Measurements from ENCODE around the gene OR6K6. TPM values are rescaled to one million over a fixed set of nuclear protein-coding genes. Genes with fewer than 3 reads are reported as not detected.

OR6K6 gene, protein sequence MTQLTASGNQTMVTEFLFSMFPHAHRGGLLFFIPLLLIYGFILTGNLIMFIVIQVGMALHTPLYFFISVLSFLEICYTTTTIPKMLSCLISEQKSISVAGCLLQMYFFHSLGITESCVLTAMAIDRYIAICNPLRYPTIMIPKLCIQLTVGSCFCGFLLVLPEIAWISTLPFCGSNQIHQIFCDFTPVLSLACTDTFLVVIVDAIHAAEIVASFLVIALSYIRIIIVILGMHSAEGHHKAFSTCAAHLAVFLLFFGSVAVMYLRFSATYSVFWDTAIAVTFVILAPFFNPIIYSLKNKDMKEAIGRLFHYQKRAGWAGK
- not detected for polyA plus RNA-seq

DNA sequence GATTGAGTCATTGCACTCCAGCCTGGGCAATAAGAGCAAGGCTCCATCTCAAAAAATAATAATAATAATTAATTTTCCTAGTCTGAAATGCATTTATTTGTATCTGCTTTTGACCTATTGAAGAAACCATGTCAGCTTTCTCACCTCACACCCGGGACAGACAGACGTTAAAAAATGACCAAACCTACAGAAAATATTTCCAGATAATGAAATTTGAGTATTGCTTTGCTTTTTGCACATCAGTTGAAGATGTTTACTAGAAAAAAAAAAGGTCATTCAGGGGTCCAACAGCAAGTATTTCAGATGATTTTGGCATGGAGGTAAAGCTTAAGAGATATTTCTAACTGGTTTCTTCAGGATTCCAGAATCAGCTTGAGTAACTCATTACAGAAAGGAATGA is at the start of gene OR6K6:
Gene OR6K6, plus strand, starts transcription at position 301 of the 400 bp plus-strand sequence. CDS start 168 bp downstream, outside the sequence.
- Mint-ChIP-seq H3K27me3 (peaks cover 6% of the 10 kb centered on the region), H3K36me3 (no peaks in the 10 kb centered on the region), H3K27ac (no peak within 1 kb of the TSS), H3K4me3 (no peak within 1 kb of the TSS), H3K4me1 (no peaks in the 10 kb centered on the region), H3K9me3 (peaks cover 2 to 6% (median 4%) of the 10 kb centered on the region in 3 donors)

DNA sequence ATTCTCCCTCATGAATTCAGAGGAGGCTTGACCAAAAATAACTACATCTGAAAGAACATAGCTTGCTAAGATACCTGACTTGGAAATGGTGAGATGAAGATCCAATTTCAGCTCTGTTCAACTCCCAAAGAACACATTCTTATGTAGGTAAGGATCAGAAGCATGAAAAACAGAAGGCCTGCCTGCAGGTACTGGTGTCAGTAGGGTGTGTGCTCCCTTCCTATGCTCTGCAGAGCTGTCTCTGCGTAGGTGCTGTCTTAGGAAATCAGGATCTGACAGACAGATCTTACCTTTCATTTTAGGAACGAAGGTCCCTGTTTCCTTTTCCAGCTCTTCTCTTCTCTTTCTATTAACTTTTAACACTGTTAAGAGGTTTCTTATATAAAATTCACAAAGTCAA is 48.4 kb upstream of the OR6K6 start:
- H3K9me3 Mint-ChIP-seq = peaks cover 0 to 2% (median 0%) of the 10 kb centered on the region in 3 donors
- H3K36me3 Mint-ChIP-seq = no peaks in the 10 kb centered on the region
- no peak overlapping the region for H3K27ac Mint-ChIP-seq
- H3K27me3 Mint-ChIP-seq = peaks cover 1% of the 10 kb centered on the region
- no peaks in the 10 kb centered on the region for H3K4me1 Mint-ChIP-seq
- no peak overlapping the region for H3K4me3 Mint-ChIP-seq

DNA sequence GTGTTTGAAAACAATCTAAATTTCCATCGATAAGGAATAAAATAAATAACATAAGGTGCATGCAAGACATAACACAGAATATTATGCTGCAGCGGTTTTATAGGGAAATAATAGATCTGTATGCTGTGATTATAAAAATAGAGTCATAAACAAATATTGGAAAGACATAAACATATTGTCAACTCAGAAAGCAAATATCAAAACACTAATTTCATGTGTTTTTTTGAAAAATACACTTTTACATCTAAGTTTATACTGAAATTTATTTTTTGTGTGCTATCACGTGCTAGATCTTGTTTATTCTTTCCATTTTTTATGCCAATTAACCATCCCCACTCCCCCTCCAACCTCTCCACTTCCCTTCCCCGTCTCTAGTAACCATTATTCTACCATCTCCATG is 43.4 kb upstream of the OR6K6 start:
- H3K9me3 Mint-ChIP-seq = no peaks in the 10 kb centered on the region
- H3K4me3 Mint-ChIP-seq = no peak overlapping the region
- H3K27ac Mint-ChIP-seq = no peak overlapping the region
- peaks cover 11% of the 10 kb centered on the region for H3K27me3 Mint-ChIP-seq
- H3K4me1 Mint-ChIP-seq = no peaks in the 10 kb centered on the region
- no peaks in the 10 kb centered on the region for H3K36me3 Mint-ChIP-seq

DNA sequence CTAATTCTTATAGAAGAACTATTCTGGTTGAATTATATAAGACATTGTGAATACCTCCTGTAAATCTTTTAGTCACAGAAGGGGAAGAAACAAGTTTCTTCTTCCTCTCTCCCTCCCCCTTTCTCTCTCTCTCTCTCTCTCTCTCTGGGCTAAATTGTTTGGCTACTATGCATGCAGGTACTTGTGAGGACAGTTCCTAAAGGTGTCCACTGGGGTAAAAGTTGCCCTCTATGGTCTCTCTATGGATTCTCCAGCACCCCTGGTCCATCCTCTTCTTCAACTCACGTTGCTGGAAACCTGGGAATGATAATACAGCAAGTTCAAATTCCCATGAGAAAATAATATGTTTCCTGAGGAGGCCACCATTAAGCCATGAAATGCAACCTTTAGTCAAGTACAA is 39.8 kb upstream of the OR6K6 start:
- peaks cover 12% of the 10 kb centered on the region for H3K27me3 Mint-ChIP-seq
- H3K9me3 Mint-ChIP-seq = no peaks in the 10 kb centered on the region
- peaks cover 3% of the 10 kb centered on the region for H3K36me3 Mint-ChIP-seq
- no peaks in the 10 kb centered on the region for H3K4me1 Mint-ChIP-seq
- no peak overlapping the region for H3K4me3 Mint-ChIP-seq
- H3K27ac Mint-ChIP-seq = no peak overlapping the region

DNA sequence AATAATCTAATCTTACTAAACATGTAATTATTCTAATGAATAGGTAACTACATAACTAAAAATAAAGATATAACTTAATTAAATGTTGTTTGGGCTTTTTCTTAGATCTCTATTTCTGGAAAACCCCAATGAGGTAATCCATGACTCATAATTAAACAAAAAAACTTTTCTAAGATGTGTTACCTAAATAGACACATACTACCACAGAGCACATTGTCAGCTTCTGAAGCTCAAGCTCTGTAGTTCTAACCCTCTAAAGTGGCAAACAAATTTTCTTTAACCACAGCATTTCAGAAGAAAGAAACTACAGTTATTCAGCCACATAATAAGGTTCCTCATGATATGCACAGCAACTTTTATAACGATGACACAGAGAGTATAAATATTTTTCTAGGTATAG is 38.2 kb upstream of the OR6K6 start:
- Mint-ChIP-seq H3K36me3 (peaks cover 3% of the 10 kb centered on the region), H3K27ac (no peak overlapping the region), H3K27me3 (peaks cover 12% of the 10 kb centered on the region), H3K4me3 (no peak overlapping the region), H3K4me1 (no peaks in the 10 kb centered on the region), H3K9me3 (no peaks in the 10 kb centered on the region)

DNA sequence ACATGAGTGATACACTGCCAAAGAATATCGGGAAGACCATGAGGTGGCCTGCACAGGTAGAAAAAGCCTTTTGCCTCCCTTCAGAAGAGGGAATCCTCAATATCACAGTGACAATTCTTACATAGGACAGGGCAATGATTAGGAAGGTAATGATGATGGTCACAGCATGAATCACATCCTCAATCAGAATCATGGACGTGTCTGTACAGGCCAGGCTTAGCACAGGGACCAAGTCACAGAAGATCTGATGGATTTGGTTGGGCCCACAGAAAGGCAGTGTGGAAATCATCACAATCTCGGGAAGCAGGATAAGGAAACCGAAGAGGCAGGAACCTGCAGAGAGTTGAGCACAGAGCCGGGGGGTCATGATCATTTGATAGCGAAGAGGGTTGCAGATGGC is 37.2 kb upstream of the OR6K6 start:
- Mint-ChIP-seq H3K9me3 (no peaks in the 10 kb centered on the region), H3K27me3 (peaks cover 14% of the 10 kb centered on the region), H3K27ac (peak overlapping the region in 1 of 3 donors; percentile 50), H3K36me3 (peaks cover 3% of the 10 kb centered on the region), H3K4me1 (no peaks in the 10 kb centered on the region), H3K4me3 (no peak overlapping the region)

DNA sequence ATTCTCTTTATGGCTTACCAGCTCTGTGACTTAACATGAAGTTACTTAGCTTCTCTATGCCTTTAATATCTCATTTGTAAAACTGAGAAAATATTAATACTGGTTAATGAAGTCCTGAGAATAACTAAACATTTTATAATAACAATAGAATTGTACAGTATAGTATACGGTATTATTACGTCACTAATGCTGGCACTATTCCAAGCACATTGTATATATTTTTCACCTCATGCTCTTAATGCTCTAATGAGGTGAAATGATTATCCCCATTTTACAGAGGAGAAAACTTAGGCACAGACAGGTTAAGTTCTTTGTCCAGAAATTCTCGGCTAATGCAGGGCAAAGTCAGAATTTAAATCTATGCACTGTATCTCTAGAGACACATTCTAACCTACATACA is 34.9 kb upstream of the OR6K6 start:
- Mint-ChIP-seq H3K4me3 (no peak overlapping the region), H3K27me3 (peaks cover 16% of the 10 kb centered on the region), H3K27ac (no peak overlapping the region), H3K36me3 (peaks cover 3% of the 10 kb centered on the region), H3K4me1 (no peaks in the 10 kb centered on the region), H3K9me3 (no peaks in the 10 kb centered on the region)

DNA sequence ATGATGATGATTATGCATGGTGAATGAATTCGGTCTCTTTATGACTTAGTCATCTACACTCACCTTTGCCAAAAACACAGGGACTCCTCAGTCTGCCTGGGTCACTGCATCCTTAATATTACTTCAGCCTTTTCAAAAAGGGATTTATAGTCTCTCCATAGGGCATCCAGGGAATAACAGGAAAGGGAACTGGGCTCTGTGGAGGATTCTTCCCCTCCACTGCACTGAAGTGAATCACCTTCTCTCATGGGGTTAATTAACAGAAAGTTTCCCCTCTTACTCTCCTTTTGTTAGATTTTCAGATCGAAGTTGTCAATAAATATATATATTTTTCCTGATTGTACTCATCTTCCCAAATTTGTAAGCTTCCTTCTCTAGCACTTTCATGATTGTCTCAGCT is 33.9 kb upstream of the OR6K6 start, which contains the start of gene OR6K3:
Gene OR6K3, minus strand, starts transcription at position 101 of the 400 bp plus-strand sequence. CDS start 2,605 bp downstream, outside the sequence.
- no peaks in the 10 kb centered on the region for H3K9me3 Mint-ChIP-seq
- H3K36me3 Mint-ChIP-seq = peaks cover 3% of the 10 kb centered on the region
- H3K27ac Mint-ChIP-seq = no peak within 1 kb of the TSS
- peaks cover 15% of the 10 kb centered on the region for H3K27me3 Mint-ChIP-seq
- no peak within 1 kb of the TSS for H3K4me3 Mint-ChIP-seq
- no peaks in the 10 kb centered on the region for H3K4me1 Mint-ChIP-seq

DNA sequence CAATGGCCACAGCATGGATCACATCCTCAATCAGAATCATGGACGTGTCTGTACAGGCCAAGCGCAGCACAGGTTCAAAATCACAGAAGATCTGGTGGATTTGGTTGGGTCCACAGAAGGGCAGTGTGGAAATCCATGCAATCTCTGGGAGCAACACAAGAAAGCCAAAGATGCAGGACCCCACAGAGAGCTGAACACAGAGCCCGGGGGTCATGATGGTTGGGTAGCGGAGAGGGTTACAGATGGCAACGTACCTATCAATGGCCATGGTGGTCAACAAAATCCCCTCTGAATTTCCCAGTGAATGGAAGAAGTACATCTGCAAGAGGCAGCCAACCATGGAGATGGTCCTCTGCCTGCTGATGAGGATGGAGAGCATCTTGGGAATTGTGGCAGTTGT is 30.1 kb upstream of the OR6K6 start:
- H3K4me3 Mint-ChIP-seq = no peak overlapping the region
- no peaks in the 10 kb centered on the region for H3K36me3 Mint-ChIP-seq
- H3K4me1 Mint-ChIP-seq = no peaks in the 10 kb centered on the region
- no peaks in the 10 kb centered on the region for H3K9me3 Mint-ChIP-seq
- no peak overlapping the region for H3K27ac Mint-ChIP-seq
- peaks cover 16% of the 10 kb centered on the region for H3K27me3 Mint-ChIP-seq

DNA sequence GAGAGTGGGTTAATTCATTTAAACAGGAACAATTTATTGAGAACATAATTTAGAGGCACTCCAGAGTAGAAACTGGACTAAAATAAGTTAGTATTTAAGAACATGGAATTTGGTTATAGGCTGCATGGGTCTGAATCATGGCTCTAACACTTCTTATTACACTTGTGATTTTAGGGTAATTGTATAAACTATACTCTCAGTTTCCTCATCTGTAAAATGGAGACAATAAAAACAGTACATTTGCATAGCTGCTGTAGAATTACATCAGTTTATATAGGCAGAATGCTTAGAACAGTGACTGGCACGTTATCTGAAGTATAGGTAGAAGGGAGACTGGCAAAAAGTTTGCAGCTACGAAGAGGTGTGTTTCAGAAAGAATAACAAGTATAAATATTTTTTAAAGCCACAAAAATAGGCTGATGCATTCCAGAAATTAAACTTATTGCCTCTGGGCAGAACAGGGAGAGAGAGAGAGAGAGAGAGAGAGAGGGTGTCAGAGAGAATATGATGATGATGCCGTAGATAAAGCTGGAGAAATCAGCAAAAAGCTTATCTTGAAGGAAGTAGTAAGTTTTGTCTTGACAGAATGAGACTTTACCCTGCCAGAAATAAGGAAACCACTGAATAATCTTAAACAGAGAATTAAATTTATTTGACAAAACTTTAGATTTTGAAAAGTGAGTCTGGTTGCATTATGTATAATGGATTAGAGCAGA is 25.9 kb upstream of the OR6K6 start:
- Mint-ChIP-seq H3K36me3 (no peaks in the 10 kb centered on the region), H3K27ac (no peak overlapping the region), H3K9me3 (no peaks in the 10 kb centered on the region), H3K4me3 (no peak overlapping the region), H3K4me1 (no peaks in the 10 kb centered on the region), H3K27me3 (peaks cover 15% of the 10 kb centered on the region)

DNA sequence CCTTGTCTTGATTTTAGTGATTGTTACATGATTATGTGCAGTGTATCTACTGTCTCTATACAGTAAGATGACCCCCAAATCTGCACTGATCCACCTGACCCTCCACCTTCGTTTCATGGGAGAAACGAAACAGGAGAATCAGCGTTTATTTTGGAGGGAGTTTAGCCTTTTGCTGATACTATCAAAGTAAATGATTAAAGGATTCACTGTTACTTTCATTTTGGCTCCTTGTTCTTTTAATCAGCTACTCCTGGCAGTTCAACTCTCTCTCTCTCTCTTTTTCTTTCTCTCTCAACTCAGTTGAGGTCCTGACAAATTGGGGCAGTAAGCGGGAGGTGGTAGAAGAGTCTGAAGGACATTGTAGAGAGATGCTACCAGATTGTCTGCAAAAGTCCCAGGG is 24.1 kb upstream of the OR6K6 start:
- H3K27ac Mint-ChIP-seq = no peak overlapping the region
- H3K9me3 Mint-ChIP-seq = no peaks in the 10 kb centered on the region
- no peaks in the 10 kb centered on the region for H3K4me1 Mint-ChIP-seq
- H3K4me3 Mint-ChIP-seq = no peak overlapping the region
- no peaks in the 10 kb centered on the region for H3K36me3 Mint-ChIP-seq
- H3K27me3 Mint-ChIP-seq = peaks cover 6% of the 10 kb centered on the region

DNA sequence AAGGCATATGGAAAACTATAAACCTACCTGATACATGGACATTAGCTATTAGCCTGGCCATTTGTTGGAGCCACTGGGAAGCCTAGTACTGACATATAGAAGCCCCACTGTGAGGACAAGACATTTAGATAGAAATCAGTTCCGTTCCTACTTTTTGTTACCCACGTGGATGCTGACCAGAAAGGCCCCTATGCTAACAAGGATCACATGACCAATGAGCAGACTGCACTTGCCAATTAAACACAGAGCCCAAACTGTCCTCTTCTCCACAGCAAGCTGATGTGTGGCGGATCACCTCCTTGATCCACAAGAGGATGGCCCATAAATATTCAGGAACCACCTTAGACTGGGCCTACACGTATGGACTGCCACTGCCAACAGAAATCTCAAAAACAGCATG is 22.8 kb upstream of the OR6K6 start:
- H3K36me3 Mint-ChIP-seq = no peaks in the 10 kb centered on the region
- H3K4me1 Mint-ChIP-seq = peaks cover 0 to 2% (median 0%) of the 10 kb centered on the region in 3 donors
- no peak overlapping the region for H3K4me3 Mint-ChIP-seq
- peaks cover 5% of the 10 kb centered on the region for H3K27me3 Mint-ChIP-seq
- peak overlapping the region in 1 of 3 donors; percentile 45 for H3K27ac Mint-ChIP-seq
- peaks cover 0 to 2% (median 0%) of the 10 kb centered on the region in 3 donors for H3K9me3 Mint-ChIP-seq

DNA sequence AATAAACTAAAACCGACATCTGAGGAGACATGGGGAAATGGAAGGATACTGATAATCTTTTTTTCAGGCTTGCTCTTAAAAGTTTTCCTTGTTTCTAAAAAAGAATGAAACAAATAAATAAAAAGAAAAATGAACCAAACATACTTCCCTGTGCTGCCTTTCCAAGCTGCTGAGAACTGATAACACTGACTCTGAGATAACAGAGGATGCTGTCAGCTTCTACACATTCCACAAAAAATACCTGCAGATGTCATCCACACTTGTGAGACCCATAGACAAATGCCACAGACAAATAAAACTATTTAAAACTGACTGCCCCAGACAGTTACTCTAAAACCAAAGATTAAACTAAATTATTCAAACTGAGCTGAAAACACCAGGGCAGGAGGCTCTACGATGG is 22.0 kb upstream of the OR6K6 start:
- Mint-ChIP-seq H3K27me3 (peaks cover 5% of the 10 kb centered on the region), H3K27ac (peak overlapping the region in 1 of 3 donors; percentile 45), H3K4me1 (peaks cover 0 to 2% (median 0%) of the 10 kb centered on the region in 3 donors), H3K4me3 (no peak overlapping the region), H3K9me3 (peaks cover 0 to 2% (median 0%) of the 10 kb centered on the region in 3 donors), H3K36me3 (no peaks in the 10 kb centered on the region)

DNA sequence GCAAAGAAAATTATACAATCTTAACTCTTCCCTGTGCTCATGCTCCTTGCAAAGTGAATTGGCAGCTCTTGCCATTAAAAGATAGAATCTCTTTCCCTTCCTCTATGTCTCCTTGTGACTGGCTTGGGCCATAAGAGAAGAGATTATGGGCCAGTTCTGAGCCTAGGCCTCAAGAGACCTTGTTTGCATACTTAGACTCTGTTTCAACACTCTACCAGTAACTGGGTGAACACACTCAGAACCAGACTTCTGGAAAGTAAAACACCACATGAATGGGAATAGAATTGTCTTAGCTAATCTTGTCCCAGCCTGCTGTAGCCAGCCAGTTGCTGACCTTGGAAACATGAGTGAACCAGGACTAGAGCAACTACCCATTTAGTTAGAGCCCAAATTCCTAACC is 18.7 kb upstream of the OR6K6 start:
- no peaks in the 10 kb centered on the region for H3K36me3 Mint-ChIP-seq
- no peak overlapping the region for H3K4me3 Mint-ChIP-seq
- peaks cover 12% of the 10 kb centered on the region for H3K27me3 Mint-ChIP-seq
- peaks cover 0 to 2% (median 0%) of the 10 kb centered on the region in 3 donors for H3K9me3 Mint-ChIP-seq
- no peak overlapping the region for H3K27ac Mint-ChIP-seq
- peaks cover 0 to 2% (median 0%) of the 10 kb centered on the region in 3 donors for H3K4me1 Mint-ChIP-seq

DNA sequence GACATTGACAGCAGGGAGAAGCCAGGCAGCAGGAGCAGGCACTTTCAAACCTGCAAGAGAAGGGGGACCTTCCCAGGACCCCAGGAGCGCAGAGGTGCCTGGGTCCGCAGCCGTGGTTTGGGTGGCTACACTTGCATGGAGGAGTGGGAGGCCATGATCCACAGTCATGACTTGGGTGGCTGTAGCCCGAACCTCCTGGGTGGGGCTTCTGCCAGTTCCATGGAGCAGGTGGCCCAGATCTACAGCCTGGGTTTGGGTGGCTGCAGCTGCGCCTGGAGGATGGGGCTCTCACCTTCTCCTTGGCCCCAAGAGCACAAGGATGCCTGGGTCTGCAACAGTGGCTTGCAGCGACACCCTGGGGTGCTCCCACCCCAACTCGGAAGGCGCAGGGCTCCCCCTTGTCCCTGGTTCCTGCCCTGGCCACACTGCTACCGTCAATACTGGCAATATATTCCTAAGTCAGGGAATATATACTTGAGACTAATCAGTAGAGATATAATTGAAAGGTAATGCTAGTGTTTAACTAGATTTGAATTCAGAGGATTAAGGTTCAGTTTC is 2.3 kb upstream of the OR6K6 start:
- no peaks in the 10 kb centered on the region for H3K4me1 Mint-ChIP-seq
- H3K36me3 Mint-ChIP-seq = no peaks in the 10 kb centered on the region
- peaks cover 6% of the 10 kb centered on the region for H3K27me3 Mint-ChIP-seq

More for the DNA sequence above, 2.3 kb upstream of the OR6K6 start:
- Mint-ChIP-seq H3K4me3 (no peak overlapping the region), H3K9me3 (peaks cover 2 to 4% (median 3%) of the 10 kb centered on the region in 3 donors), H3K27ac (no peak overlapping the region)
